NCI-H226 (cell line): ENCODE data around the gene AATK.
"Not testable (repeated sequence)": the region's sequence is repeated elsewhere in the genome, so short reads cannot be mapped to it uniquely, and the experiment has no call there.

ENCODE experiments used
- DNase-seq: peaks from one replicate; pipeline ENCODE4 v3.0.0-alpha.2; 2015

The AATK gene

GRCh38 chr17:81090361-81091136 is 75.5 kb downstream of the AATK start:
- DNase-seq: peak; percentile 29

DNA sequence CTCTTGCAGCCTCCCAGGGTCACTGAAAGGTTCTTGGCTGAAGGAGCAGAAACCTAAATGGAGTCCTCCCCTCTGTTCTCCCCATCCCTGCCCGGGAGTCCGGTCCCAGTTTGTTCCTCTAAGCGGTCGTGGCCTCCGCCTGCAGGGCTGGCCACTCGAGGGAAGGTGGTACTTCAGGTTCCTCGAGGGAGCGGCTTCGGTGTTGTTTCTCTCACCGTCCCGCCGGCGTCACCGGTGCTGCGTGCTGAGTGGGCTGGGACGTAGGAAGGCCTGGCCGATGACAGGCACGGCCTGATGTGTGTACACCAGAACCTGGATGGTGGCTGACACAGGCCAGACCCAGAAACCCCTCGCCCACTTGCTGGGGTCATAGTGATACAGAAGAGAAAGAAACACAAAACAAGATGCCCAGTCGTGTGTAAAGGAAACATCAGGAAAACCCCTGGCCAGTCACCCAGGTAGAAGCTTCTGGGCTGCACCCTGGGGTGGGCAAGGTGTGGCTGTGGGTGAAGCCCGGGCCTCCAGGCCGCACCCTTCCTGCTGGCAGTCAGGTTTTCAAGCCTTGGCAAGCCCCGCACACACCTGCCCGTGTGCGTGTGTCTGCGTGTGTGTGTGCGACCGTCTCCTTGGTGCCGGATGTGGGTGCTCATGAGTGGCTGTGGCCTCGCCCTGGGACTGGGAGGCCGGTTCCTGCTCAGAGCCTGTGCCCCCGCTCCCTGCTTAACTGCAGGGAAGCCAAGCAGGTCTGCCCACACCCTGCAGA is 79.1 kb downstream of the AATK start:
- DNase-seq: no peak

- DNase-seq: no peak
Measured at GRCh38 chr17:81085420-81085911, 80.6 kb downstream of the AATK start.

GRCh38 chr17:81084680-81085419 is 81.2 kb downstream of the AATK start:
- no peak for DNase-seq

DNA sequence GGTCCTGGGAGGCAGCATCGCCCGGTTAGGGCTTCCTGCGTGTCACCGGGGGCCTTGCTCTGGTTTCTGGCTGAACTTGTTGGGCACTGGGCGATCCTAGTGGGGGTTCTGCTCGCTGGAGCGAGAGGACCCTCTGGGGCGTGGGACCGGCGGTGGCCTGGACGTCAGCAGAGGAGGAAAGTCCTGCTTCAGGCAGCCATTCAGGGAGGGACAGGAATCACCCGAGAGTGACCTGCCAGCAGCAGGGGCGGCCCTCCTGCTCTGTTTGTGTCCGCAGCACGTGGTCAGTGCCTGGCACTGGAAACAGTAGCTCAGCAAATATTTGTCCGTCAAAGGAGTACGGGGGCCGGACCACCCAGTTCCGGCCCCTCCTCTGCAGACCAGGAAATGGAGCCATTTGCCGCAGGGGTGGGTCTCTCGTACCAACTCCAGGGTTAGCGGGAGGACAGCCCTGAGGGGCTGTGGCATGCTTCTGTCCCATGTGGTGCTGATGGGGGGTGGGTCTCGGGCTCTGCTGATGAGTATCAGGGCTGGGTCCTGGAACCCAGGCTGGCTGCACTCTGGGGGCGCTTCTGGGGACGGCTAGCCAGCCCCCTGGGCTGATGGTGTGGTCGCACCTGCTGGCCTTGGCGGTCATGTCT is 82.8 kb downstream of the AATK start:
- no peak for DNase-seq

- no peak for DNase-seq
Measured at GRCh38 chr17:81082177-81083073, 83.6 kb downstream of the AATK start.

DNA sequence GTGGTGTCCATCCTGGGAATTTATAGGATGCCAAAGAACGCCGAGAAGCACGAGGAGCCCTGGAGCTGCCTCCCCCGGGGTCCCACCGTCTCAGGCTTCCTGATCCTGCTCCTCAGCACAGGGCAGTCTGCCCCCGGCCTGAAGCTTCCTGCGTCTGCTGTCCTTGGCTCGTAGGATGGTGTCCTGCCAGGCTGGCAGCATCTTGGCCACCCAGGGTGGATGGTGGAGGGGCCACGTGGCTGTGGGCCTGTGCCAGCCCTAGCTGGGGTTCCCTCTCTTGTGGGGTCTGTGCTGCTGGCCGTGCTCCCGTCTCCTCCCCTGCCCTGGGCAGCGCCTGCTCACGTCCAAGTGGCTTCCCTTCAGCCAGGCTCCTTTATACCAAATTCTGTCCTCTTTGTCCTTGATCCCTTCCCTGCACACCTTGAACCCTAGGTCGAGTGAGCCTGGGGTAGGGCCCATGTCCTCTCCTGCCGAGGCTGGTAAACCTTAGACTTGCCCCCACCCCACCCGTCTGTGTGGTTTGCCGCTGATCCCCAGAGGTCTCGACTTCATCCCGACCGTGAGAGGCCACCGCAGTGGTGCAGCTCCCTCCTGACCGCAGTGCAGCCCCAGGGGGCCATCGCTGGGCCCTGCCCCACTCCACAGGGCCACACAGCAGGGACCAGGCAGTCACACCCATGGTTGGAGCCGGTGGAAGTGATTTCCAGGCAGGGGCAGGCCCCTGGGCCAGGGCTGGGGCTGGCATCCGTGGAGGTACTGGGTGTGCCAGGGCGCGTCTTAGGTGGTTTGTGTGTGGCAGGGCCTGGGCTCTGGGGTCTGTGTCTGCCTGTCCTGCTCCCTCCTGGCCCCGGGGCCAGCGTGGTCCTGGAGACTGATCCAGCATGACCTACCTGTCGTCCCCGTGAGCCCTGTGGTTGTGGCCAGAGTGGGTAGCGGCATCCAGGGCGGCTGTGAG is 84.5 kb downstream of the AATK start:
- no peak for DNase-seq

GRCh38 chr17:81080019-81080418 is 86.0 kb downstream of the AATK start:
- DNase-seq: no peak

- not testable (repeated sequence) for DNase-seq
Measured at GRCh38 chr17:81078026-81078913, 87.8 kb downstream of the AATK start.

DNA sequence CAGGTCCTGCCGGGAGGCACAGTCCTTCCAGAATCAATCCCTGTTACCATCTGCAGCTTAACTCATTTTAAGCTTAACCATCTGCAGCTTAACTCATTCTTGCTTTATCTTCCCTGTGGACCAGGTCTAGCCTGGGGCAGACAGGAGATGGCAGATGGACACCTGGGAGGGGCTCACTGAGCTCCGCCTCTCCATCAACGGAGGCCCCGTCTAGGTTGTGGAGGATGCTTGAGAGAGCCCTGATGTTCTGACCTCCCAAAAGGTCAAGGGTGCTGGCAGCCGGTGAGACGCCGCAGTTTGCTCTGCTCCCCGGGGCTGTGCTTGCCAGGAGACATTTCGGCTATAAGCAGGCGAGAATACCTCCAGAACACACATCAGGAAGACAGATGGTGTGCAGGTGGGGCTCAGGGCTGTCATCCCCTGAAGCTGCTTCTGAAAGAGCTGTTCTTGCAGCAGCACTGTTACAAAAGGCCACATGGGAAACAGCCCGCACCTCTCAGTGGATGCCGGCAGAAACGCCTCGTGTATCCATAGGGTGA is 89.8 kb downstream of the AATK start:
- DNase-seq: no peak

DNA sequence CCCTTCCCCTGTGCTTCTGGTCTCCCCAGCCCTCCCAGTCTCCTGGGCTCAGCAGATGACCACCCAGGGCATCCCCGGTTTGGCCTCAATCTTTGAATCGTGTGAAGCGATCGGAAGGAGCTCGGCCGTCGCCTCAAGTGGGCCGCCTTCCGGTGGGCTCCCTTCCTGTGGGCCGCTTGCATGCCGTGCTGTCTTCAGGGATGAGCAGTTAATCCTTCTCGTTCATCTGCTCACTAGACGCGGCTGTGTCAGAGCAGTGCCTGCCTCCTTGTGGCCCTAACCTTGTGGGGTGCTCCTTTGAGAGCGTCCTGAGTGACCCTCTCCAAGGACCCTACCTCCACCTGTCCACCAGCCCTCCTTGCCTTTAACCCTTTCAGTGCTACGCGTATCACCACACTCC is 90.7 kb downstream of the AATK start:
- DNase-seq: no peak

DNA sequence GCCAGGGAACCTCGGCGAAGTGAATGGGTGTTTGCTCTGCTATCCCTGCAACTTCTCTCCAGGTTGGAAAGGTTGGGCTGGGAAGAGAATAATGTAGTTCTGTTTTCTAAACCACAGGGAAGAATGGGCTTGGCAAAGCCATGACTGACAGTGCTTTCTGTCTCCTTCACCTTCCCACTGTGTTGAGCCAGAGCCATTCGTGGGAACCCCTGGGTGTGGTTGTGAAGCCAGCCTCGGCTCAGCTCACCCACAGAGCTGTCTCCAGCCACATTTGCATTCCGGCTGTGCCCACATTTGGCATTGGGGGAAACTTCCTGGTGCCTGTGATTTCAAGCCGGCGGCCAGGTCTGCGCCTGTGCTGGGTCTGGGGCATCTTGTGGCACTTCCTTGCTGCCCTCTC is 91.1 kb downstream of the AATK start:
- no peak for DNase-seq

GRCh38 chr17:81073967-81074839 is 91.8 kb downstream of the AATK start:
- DNase-seq: no peak

- DNase-seq: peak; percentile 94
Measured at GRCh38 chr17:81071761-81072741, 94.0 kb downstream of the AATK start.

- DNase-seq: no peak
Measured at GRCh38 chr17:81070541-81071246, 95.3 kb downstream of the AATK start.

GRCh38 chr17:81069135-81069645 is 96.8 kb downstream of the AATK start:
- DNase-seq: no peak
